Activated CD4-positive, alpha-beta T cell treated with anti-CD3 and anti-CD28 coated beads, Interleukin-2, amount 10 ng/mL, durations not matched to agents 24 days and 14 days (primary cell): ENCODE measurements around the gene HOXA9. TPM values are rescaled to one million over a fixed set of nuclear protein-coding genes. Genes with fewer than 3 reads are reported as not detected.
A peak's percentile ranks its signal among the peaks of the same experiment; 100 is the strongest.

ENCODE experiments used
- DNase-seq: peaks from one replicate; pipeline ENCODE4 v3.0.0; 2022
- H3K27ac Mint-ChIP-seq: one replicate; pipeline ENCODE4 v1.8.0; 2022; ENCODE audit warnings: mild to moderate bottlenecking, mixed read lengths
- H3K27me3 Mint-ChIP-seq: one replicate; pipeline ENCODE4 v1.8.0; 2022; ENCODE audit warnings: mixed read lengths
- H3K36me3 Mint-ChIP-seq: one replicate; pipeline ENCODE4 v1.8.0; 2022; ENCODE audit warnings: low read depth, mild to moderate bottlenecking, mixed read lengths
- H3K4me1 Mint-ChIP-seq: one replicate; pipeline ENCODE4 v1.8.0; 2021; ENCODE audit warnings: mixed read lengths
- H3K4me3 Mint-ChIP-seq: one replicate; pipeline ENCODE4 v1.8.0; 2022; ENCODE audit warnings: mild to moderate bottlenecking, moderate library complexity, mixed read lengths
- H3K9me3 Mint-ChIP-seq: one replicate; pipeline ENCODE4 v1.8.0; 2021; ENCODE audit warnings: mixed read lengths
- intact Hi-C: fragments of 100-400 bp; cut with micrococcal nuclease; formaldehyde crosslinking; loops from one replicate; pipeline ENCODE4 v1.15.1; 2023
- total RNA-seq: library from RNA; stranded (reverse); gene quantifications from 2 replicates; pipeline ENCODE4 v1.2.3, GENCODE V29; 2022

HOXA9 gene
- total RNA-seq, 1 donor from 2014 or later: not detected

GRCh38 chr7:27163288-27164044, 1.9 kb downstream of the HOXA9 start:
- Mint-ChIP-seq H3K9me3 (no peaks in the 10 kb centered on the region), H3K4me3 (no peak overlapping the region), H3K4me1 (peaks cover 2% of the 10 kb centered on the region), H3K27ac (no peak overlapping the region), H3K36me3 (peaks cover 3% of the 10 kb centered on the region), H3K27me3 (peaks cover 73% of the 10 kb centered on the region)
- intact Hi-C loops: loop anchor here (2.0 kb wide), 1 partner anchor 13 kb away; no protein-coding TSS in a partner anchor
- DNase-seq: no peak

DNA sequence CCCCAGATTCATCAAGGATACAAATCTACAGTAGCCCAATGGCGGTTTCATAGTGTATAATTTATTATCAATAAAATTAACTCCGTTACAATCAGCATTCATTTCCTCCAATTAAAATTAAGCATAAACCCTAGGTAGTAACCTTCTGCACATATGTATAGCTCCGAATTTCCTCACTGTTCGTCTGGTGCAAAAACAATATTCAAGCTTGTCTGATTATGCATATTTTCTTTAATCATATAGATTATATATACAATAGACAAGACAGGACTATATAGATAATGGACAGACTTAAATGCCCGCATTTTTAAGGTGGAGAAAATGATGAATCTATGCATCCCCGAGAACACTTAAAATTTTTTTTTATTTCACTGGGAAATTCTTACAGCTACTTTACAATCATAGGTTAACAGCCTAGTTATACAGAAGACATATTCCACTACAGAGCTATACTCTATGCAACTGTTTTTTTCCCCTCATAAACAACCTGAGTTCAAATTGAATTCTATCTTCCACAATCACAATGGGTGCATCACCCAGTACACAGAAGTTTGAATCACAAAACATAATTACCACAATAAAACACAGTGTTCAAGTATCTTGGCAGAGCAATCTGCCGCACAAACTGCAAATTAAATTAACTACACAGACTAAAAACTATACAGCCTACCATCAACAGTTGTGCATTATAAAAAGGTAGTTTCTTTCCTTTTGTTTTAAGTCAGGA, 2.6 kb downstream of the HOXA9 start:
- intact Hi-C loops: no loop called here
- H3K4me1 Mint-ChIP-seq: peaks cover 4% of the 10 kb centered on the region
- H3K36me3 Mint-ChIP-seq: peaks cover 3% of the 10 kb centered on the region
- no peak for DNase-seq
- H3K27ac Mint-ChIP-seq: no peak overlapping the region
- peaks cover 6% of the 10 kb centered on the region for H3K9me3 Mint-ChIP-seq
- no peak overlapping the region for H3K4me3 Mint-ChIP-seq
- H3K27me3 Mint-ChIP-seq: peaks cover 73% of the 10 kb centered on the region

DNA sequence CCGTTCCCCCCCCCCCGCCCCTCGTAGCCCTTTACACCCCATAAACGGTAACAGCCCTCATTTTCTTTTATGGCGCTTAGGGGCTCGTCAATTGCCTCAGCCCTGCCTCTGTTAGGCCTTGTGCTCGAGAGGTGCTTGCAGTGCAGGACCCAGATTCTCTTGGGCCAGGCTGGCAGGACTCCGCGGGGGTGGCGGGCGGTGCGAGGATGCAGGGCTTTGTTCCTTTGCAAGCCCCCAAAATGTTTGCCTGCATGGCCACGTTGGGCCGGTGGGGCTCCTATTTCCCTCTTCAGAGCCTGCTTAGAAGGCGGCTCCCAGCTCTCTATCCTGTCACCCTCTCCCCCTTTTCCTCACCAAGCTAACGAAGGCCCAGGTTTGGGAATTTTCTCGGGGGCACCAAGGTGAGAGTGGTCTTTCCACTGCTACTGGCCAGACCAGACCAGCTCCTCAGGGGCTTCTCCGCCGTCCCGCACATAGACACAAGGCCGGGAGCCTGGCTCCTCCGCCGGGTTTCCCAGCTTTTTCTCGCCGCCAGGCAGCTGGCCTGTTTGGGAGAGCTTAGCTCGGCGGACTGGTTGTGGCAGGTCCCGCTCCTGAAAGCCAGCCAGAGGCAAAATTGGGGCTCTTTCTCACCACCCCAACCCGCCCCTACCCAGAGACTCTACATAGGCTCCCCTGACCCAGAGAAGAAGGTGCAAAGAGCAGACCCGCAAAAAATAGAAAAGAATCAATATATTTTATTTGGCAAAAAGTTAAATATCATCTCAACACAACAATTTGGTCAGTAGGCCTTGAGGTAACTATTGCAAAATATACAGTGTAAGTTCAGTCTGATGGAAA, 3.4 kb downstream of the HOXA9 start:
- Mint-ChIP-seq H3K27me3 (peaks cover 73% of the 10 kb centered on the region), H3K4me3 (no peak overlapping the region), H3K27ac (no peak overlapping the region), H3K36me3 (peaks cover 3% of the 10 kb centered on the region), H3K4me1 (peaks cover 4% of the 10 kb centered on the region), H3K9me3 (peaks cover 6% of the 10 kb centered on the region)
- intact Hi-C loops: loop anchor here (1.0 to 2.0 kb wide), 6 partner anchors 37 to 1299 kb away; no protein-coding TSS in a partner anchor
- no peak for DNase-seq

GRCh38 chr7:27161214-27161720, 4.1 kb downstream of the HOXA9 start:
- intact Hi-C loops: loop anchor here (1.0 to 2.0 kb wide), 6 partner anchors 38 to 1298 kb away; no protein-coding TSS in a partner anchor
- Mint-ChIP-seq H3K27ac (no peak overlapping the region), H3K4me1 (peaks cover 4% of the 10 kb centered on the region), H3K27me3 (peaks cover 74% of the 10 kb centered on the region), H3K4me3 (peak overlapping the region; percentile 72), H3K36me3 (peaks cover 3% of the 10 kb centered on the region), H3K9me3 (peaks cover 6% of the 10 kb centered on the region)
- no peak for DNase-seq

- Mint-ChIP-seq H3K27ac (no peak overlapping the region), H3K4me3 (peak overlapping the region; percentile 72), H3K36me3 (peaks cover 3% of the 10 kb centered on the region), H3K4me1 (peaks cover 4% of the 10 kb centered on the region), H3K27me3 (peaks cover 74% of the 10 kb centered on the region), H3K9me3 (peaks cover 6% of the 10 kb centered on the region)
- peak; percentile 93 for DNase-seq
- intact Hi-C loops: loop anchor here (1.0 to 2.0 kb wide), 8 partner anchors 9 to 1298 kb away; no protein-coding TSS in a partner anchor
Measured at GRCh38 chr7:27160546-27161213, 4.7 kb downstream of the HOXA9 start.

DNA sequence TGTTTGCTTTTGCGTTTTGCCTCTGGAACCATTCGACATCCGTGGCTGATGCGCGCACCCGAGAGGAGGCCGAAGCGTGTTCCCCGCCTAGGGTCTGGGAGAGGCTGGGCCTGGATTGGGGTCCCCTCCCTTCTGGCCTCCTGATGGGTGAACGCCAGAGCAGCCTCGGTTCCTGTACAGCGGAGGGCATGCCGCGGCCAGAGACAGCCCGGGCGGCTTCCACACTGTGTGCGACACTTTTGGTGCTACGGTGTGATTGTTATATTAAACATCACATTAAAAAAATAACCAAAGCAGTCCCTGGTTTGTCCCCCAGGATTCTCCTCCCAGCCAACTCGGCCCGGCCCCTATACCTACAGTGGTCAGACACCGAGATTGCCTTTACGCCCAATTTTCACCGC, 5.2 kb downstream of the HOXA9 start:
- peak overlapping the region; percentile 35 for H3K4me3 Mint-ChIP-seq

DNA sequence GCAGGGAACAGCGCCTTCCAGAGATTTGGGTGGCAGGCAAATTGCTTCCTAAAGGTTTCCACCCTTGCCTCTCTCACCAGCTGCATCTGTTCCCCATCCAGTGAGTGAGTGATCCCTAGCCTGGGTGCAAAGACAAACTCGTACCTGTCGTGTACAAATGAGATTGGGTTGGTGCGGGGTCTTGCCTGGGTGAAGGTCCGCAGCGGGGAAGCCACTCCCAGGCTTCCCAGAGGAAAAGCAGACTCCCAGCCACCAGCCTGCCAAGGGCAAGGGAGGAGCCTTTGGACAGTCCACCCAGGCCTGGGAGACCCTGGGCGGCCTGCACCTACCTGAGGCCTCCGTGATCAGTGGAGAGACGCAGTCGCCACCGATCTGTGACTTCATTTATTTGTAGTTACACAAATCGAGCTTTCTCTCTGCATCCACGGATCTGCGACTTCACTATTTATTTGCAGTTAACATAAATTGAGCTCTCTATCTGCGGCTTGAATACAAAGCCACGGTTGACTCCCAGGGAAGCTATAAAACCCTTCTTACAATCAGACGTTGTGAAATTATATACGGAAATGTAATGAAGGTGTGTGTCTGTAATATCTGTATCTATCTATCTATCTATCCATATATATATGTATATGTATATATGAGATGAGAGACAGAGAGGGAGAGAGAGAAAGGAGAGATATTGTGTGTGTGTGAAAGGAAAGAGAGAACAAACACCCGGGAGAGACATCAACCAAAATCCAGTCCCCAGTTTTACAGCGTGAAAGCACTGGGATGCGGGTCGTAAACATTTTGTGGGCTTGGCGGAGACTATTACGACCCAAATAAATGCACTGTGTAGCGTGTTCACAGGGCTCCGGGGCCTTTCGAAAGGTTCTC, 5.8 kb downstream of the HOXA9 start:
- intact Hi-C loops: loop anchor here (1.0 to 2.0 kb wide), 5 partner anchors 8 to 1297 kb away; no protein-coding TSS in a partner anchor
- Mint-ChIP-seq H3K4me3 (no peak overlapping the region), H3K27me3 (peaks cover 80% of the 10 kb centered on the region), H3K36me3 (peaks cover 3% of the 10 kb centered on the region), H3K4me1 (peaks cover 10% of the 10 kb centered on the region), H3K27ac (no peak overlapping the region), H3K9me3 (peaks cover 6% of the 10 kb centered on the region)
- DNase-seq: no peak

More for the DNA sequence above, 5.2 kb downstream of the HOXA9 start:
- peaks cover 77% of the 10 kb centered on the region for H3K27me3 Mint-ChIP-seq
- H3K27ac Mint-ChIP-seq: no peak overlapping the region
- H3K4me1 Mint-ChIP-seq: peaks cover 7% of the 10 kb centered on the region
- H3K9me3 Mint-ChIP-seq: peaks cover 6% of the 10 kb centered on the region
- peak; percentile 68 for DNase-seq
- H3K36me3 Mint-ChIP-seq: peaks cover 5% of the 10 kb centered on the region
- intact Hi-C loops: loop anchor here (1.0 to 2.0 kb wide), 5 partner anchors 9 to 1297 kb away; no protein-coding TSS in a partner anchor

DNA sequence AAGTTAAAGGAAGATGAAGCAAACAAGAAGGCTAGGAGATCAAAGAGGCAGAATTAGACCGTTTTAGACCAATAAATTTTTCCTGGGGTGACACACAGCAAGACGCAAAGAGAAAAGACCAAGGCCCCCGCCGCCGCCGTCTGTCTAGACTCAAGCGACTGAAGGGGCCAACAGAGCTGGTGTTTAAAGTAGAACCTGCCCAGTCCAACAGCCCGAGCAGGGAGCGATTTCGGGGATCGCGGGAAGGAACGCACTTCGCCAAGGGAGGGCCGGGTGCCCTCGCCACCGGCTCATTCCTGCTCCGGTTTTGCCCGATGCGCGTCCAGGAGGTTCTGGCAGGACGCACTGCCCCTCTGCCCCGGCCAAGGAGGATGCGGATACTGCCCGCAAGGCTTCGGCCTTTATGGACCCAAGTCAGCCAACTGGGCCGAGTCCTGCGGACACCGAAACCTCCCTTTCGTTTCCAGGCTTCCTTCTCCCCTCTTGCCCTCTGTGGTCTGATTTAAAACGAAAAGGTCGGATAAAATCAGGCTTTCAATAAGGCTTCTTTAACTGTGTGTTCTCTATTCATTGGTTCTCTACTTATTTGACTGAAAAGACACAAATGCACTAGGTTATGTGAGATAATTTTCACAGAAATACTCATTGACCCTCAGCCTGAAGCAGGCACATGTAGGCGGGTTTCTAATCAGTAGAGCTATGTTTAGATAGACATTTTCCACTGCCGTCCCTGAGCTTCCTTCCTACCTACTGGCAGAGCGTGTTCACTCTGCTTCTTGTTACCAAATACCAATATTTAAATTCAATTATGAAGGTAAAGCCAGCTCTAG, 6.7 kb downstream of the HOXA9 start:
- intact Hi-C loops: no loop called here
- peaks cover 82% of the 10 kb centered on the region for H3K27me3 Mint-ChIP-seq
- peaks cover 5% of the 10 kb centered on the region for H3K36me3 Mint-ChIP-seq
- peaks cover 12% of the 10 kb centered on the region for H3K4me1 Mint-ChIP-seq
- peak overlapping the region; percentile 65 for H3K27ac Mint-ChIP-seq
- peaks cover 6% of the 10 kb centered on the region for H3K9me3 Mint-ChIP-seq
- DNase-seq: peak; percentile 58
- no peak overlapping the region for H3K4me3 Mint-ChIP-seq

- no peak overlapping the region for H3K4me3 Mint-ChIP-seq
- peak overlapping the region; percentile 54 for H3K27ac Mint-ChIP-seq
Measured at GRCh38 chr7:27157702-27158431, 7.5 kb downstream of the HOXA9 start.

DNA sequence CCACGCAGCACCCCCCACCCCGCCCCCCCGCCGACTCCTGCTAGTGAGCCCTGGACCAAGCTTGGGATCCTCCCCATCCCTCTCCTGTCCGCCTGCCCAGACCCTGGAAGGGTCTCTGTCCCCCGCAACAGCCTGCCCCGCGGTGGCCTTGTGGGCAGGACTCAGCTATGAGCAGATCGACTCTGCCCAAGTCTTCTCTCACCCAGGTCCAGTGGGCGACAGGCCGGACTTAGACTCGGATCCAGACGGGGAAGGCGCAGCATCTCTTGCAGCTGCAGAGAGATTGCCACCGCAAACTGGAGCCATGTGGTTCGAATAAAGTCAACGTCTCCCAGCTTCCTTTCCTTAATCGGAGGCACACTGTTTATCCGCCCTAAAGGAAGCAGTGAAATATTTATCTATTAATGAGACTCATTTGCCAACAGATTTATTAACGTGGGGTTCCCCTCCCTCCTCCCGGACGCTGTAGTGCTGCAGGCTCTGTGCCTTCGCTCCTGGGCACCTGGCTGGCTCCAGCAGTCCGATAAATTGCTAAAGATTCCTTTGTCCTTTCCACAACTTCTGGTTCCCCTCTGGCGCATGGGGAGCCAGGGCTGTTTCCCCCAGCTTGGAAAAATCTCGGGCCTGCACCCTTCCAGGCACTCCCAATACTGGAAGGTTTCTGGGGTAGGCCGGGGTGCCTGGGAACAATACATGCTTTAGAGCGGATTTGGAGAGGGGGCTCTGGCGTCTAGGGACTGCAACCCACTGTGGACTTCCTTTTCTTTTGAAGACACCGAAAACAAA, 8.2 kb downstream of the HOXA9 start:
- peaks cover 12% of the 10 kb centered on the region for H3K4me1 Mint-ChIP-seq
- peak overlapping the region; percentile 30 for H3K4me3 Mint-ChIP-seq
- H3K36me3 Mint-ChIP-seq: peaks cover 5% of the 10 kb centered on the region
- peak overlapping the region; percentile 75 for H3K27ac Mint-ChIP-seq
- peak; percentile 65 for DNase-seq
- peaks cover 80% of the 10 kb centered on the region for H3K27me3 Mint-ChIP-seq
- H3K9me3 Mint-ChIP-seq: peaks cover 6% of the 10 kb centered on the region
- intact Hi-C loops: loop anchor here (2.0 kb wide), 2 partner anchors 16 to 86 kb away; partner anchors contain the start of gene EVX1

More at GRCh38 chr7:27157702-27158431, 7.5 kb downstream of the HOXA9 start:
- intact Hi-C loops: loop anchor here (2.0 kb wide), 2 partner anchors 15 to 85 kb away; partner anchors contain the start of gene EVX1
- Mint-ChIP-seq H3K36me3 (peaks cover 5% of the 10 kb centered on the region), H3K9me3 (peaks cover 6% of the 10 kb centered on the region), H3K27me3 (peaks cover 81% of the 10 kb centered on the region), H3K4me1 (peaks cover 12% of the 10 kb centered on the region)
- no peak for DNase-seq
